Fibroblast of villous mesenchyme (primary cell): Measurements from ENCODE around the gene LYVE1. TPM values are rescaled to one million over a fixed set of nuclear protein-coding genes. Genes with fewer than 3 reads are reported as not detected.

Source experiments
- DNase-seq: peaks from one replicate; pipeline ENCODE4 v3.0.0-alpha.2; 2010; ENCODE audit warnings: low read depth
- H3K4me3 ChIP-seq: 2 replicates; pipeline ENCODE4 v1.5.1; 2011; ENCODE audit warnings: low read depth, mild to moderate bottlenecking, low read length
- CTCF ChIP-seq: IDR thresholded peaks from 2 replicates; pipeline ENCODE4 v1.5.1; 2012; ENCODE audit warnings: low read depth, mild to moderate bottlenecking, low read length; ENCODE audit not compliant: insufficient read depth
- total RNA-seq: library from RNA; depleted of rRNA; stranded (reverse); fragments of >200 nt; gene quantifications from 2 replicates; pipeline ENCODE4 v1.2.3, GENCODE V29; 2012

LYVE1 gene
- total RNA-seq, 1 donor, result not detected

GRCh38 chr11:10520562-10520961 is 47.9 kb downstream of the LYVE1 start:
- DNase-seq, result no peak
- TF ChIP-seq CTCF, result no peak
- H3K4me3 ChIP-seq, result no peak overlapping the region

- no peak for TF ChIP-seq CTCF
- no peak for DNase-seq
- H3K4me3 ChIP-seq, result no peak overlapping the region
Measured at GRCh38 chr11:10519630-10520029, 48.8 kb downstream of the LYVE1 start.

- no peak overlapping the region for H3K4me3 ChIP-seq
- no peak for TF ChIP-seq CTCF
- no peak for DNase-seq
Measured at GRCh38 chr11:10518891-10519290, 49.6 kb downstream of the LYVE1 start.

- no peak for DNase-seq
- TF ChIP-seq CTCF, result no peak
- no peak overlapping the region for H3K4me3 ChIP-seq
Measured at GRCh38 chr11:10518123-10518522, 50.3 kb downstream of the LYVE1 start.

GRCh38 chr11:10515418-10515817 is 53.0 kb downstream of the LYVE1 start:
- no peak overlapping the region for H3K4me3 ChIP-seq
- DNase-seq, result no peak
- TF ChIP-seq CTCF, result no peak

- DNase-seq, result no peak
- H3K4me3 ChIP-seq, result no peak overlapping the region
- TF ChIP-seq CTCF, result no peak
Measured at GRCh38 chr11:10514709-10515108, 53.8 kb downstream of the LYVE1 start.

- no peak overlapping the region for H3K4me3 ChIP-seq
- DNase-seq, result peak; percentile 34
- peak; percentile 24 for TF ChIP-seq CTCF
Measured at GRCh38 chr11:10514202-10514601, 54.3 kb downstream of the LYVE1 start.
